Body of pancreas (tissue), 4 donors: Measurements from ENCODE around the gene CDK5RAP3.

Source experiments
- POLR2A ChIP-seq, 3 donors: fragments of 450-650 bp; IDR thresholded peaks; one replicate each; pipeline ENCODE4 v1.6.1; 2016; ENCODE audit warnings: antibody characterized with exemption in 3 of 3, mild to moderate bottlenecking in 2 of 3
- TF ChIP-seq, protein P1 (sequence below), 7 experiments: fragments of 450-650 bp in 4 of 7; fragments of 200-600 bp in 3 of 7; sonication (generic) in 3 of 7; IDR thresholded peaks; one replicate each; pipeline ENCODE4 v1.5.1; 2016 to 2019; ENCODE audit warnings: antibody characterized with exemption in 7 of 7

DNA sequence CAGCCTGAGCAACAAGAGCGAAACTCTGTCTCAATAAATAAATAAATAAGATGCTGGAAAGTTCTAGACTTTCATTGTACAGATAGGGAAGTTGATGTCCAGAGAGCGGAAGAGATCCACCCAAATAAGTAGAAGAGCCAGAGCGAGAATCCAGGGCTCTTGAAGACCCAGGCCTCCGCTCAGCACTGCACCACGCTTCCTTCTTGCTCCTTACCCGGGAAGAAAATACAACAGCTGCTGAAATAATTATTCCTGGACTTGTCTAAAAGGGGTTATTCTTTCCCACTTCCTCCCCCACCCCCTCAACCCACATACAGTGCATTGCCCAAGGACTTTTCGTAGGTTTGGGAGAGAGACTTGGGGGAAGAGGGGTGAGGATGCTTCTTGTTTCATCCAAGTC, 26.7 kb downstream of the CDK5RAP3 start:
- TF ChIP-seq, protein P1, sequence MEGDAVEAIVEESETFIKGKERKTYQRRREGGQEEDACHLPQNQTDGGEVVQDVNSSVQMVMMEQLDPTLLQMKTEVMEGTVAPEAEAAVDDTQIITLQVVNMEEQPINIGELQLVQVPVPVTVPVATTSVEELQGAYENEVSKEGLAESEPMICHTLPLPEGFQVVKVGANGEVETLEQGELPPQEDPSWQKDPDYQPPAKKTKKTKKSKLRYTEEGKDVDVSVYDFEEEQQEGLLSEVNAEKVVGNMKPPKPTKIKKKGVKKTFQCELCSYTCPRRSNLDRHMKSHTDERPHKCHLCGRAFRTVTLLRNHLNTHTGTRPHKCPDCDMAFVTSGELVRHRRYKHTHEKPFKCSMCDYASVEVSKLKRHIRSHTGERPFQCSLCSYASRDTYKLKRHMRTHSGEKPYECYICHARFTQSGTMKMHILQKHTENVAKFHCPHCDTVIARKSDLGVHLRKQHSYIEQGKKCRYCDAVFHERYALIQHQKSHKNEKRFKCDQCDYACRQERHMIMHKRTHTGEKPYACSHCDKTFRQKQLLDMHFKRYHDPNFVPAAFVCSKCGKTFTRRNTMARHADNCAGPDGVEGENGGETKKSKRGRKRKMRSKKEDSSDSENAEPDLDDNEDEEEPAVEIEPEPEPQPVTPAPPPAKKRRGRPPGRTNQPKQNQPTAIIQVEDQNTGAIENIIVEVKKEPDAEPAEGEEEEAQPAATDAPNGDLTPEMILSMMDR (IDR thresholded peaks at IDR 0.05) = no peak
- no peak for TF ChIP-seq POLR2A (IDR thresholded peaks at IDR 0.05)
